AG04450 (cell line): ENCODE results near the gene DPY30. TPM values are rescaled to one million over a fixed set of nuclear protein-coding genes. Genes with fewer than 3 reads are reported as not detected.

Experiments
- CTCF ChIA-PET: fragments of 300-600, 350-600 bp; formaldehyde crosslinking; extraction: SDS; loops from one replicate; lab custom pipeline; 2022; ENCODE audit warnings: antibody characterized with exemption, inconsistent platforms; lab: Charles Lee
- POLR2A ChIA-PET: fragments of 350-600 bp; formaldehyde crosslinking; extraction: SDS; loops from one replicate; lab custom pipeline; 2021; ENCODE audit warnings: antibody characterized with exemption, inconsistent platforms; lab: Yijun Ruan, JAX
- DNase-seq: peaks from one replicate; pipeline ENCODE4 v3.0.0-alpha.2; 2011; ENCODE audit warnings: low read depth, low spot score
- H3K27ac ChIP-seq: one replicate; pipeline ENCODE4 v1.5.1; 2012; ENCODE audit warnings: low read depth, low read length, control low read depth
- H3K27me3 ChIP-seq: one replicate; pipeline ENCODE4 v1.6.0; 2012; ENCODE audit warnings: low read length; ENCODE audit not compliant: control insufficient read depth, insufficient read depth
- H3K4me3 ChIP-seq: 2 replicates; pipeline ENCODE4 v1.5.1; 2011; ENCODE audit warnings: mild to moderate bottlenecking, low read depth, low read length, control low read depth
- H3K9me3 ChIP-seq: 2 replicates; pipeline ENCODE4 v1.5.1; 2012; ENCODE audit warnings: low read length; ENCODE audit not compliant: control insufficient read depth, insufficient read depth
- CTCF ChIP-seq: IDR thresholded peaks from 2 replicates; pipeline ENCODE4 v1.5.1; 2011; ENCODE audit warnings: low read depth, low read length, control low read depth, inconsistent platforms
- polyA plus RNA-seq: library from polyadenylated mRNA; depleted of rRNA; stranded (reverse); fragments of >200 nt; gene quantifications from 2 replicates; pipeline ENCODE4 v1.2.3, GENCODE V29; 2011

Gene DPY30
- polyA plus RNA-seq, 1 experiment, result 104 TPM

GRCh38 chr2:31999438-31999837 is 40.2 kb downstream of the DPY30 start:
- CTCF ChIA-PET, result no interaction called here
- DNase-seq, result no peak
- Histone ChIP-seq H3K27me3 (no peaks in the 10 kb centered on the region), H3K9me3 (no peaks in the 10 kb centered on the region), H3K27ac (no peak overlapping the region), H3K4me3 (no peak overlapping the region)
- POLR2A ChIA-PET, result no interaction called here
- no peak for TF ChIP-seq CTCF

GRCh38 chr2:31998731-31999383 is 40.7 kb downstream of the DPY30 start:
- ChIA-PET CTCF (interaction anchor here (0.7 kb wide), 1 partner anchor 63 kb away, joined by 5 read pairs; no protein-coding TSS in a partner anchor), POLR2A (interaction anchor here (0.6 kb wide), 1 partner anchor 334 kb away, joined by 4 read pairs; no protein-coding TSS in a partner anchor)
- no peak for DNase-seq
- no peak overlapping the region for H3K27ac ChIP-seq
- H3K4me3 ChIP-seq, result no peak overlapping the region
- no peaks in the 10 kb centered on the region for H3K9me3 ChIP-seq
- no peaks in the 10 kb centered on the region for H3K27me3 ChIP-seq
- no peak for TF ChIP-seq CTCF

GRCh38 chr2:31997653-31998052 is 42.0 kb downstream of the DPY30 start:
- H3K27me3 ChIP-seq, result no peaks in the 10 kb centered on the region
- H3K27ac ChIP-seq, result no peak overlapping the region
- no peak for DNase-seq
- no peak for TF ChIP-seq CTCF
- ChIA-PET POLR2A (no interaction called here), CTCF (interaction anchor here (0.5 kb wide), 1 partner anchor 659 kb away, joined by 4 read pairs; no protein-coding TSS in a partner anchor)
- H3K9me3 ChIP-seq, result no peaks in the 10 kb centered on the region
- H3K4me3 ChIP-seq, result no peak overlapping the region

GRCh38 chr2:31996571-31997150 is 42.9 kb downstream of the DPY30 start:
- ChIA-PET POLR2A (no interaction called here), CTCF (no interaction called here)
- no peak overlapping the region for H3K4me3 ChIP-seq
- H3K9me3 ChIP-seq, result no peaks in the 10 kb centered on the region
- H3K27ac ChIP-seq, result no peak overlapping the region
- no peak for TF ChIP-seq CTCF
- DNase-seq, result no peak
- no peaks in the 10 kb centered on the region for H3K27me3 ChIP-seq

- ChIA-PET POLR2A (no interaction called here), CTCF (no interaction called here)
- H3K9me3 ChIP-seq, result no peaks in the 10 kb centered on the region
- H3K27ac ChIP-seq, result no peak overlapping the region
- DNase-seq, result no peak
- no peak for TF ChIP-seq CTCF
- H3K4me3 ChIP-seq, result no peak overlapping the region
- H3K27me3 ChIP-seq, result no peaks in the 10 kb centered on the region
These were observed 46.7 kb downstream of the DPY30 start for GRCh38 chr2:31992934-31993333.
